Measurements from ENCODE around the gene DRD4.

GRCh38 chr11:680476-680875, 43.4 kb downstream of the DRD4 start:
- no peak for TF ChIP-seq CUX1 (IDR thresholded peaks at IDR 0.05; ENCODE audit: insufficient replicate concordance, low read depth, low read length)
- no peak for TF ChIP-seq CTCF (IDR thresholded peaks at IDR 0.05 in 2 of 3, conservative IDR thresholded peaks at IDR 0.05 in 1 of 3; ENCODE audit: control insufficient read depth in 2 of 3, extremely low read depth in 1 of 3, insufficient read depth in 1 of 3, low read depth in 3 of 3, low read length in 3 of 3)
- TF ChIP-seq SP1 (IDR thresholded peaks at IDR 0.05; ENCODE audit: low read depth, low read length) = no peak
